ENCODE data around the gene IQCK.

- TF ChIP-seq CTCF (IDR thresholded peaks at IDR 0.05) (no peak), POLR2A (IDR thresholded peaks at IDR 0.05) (no peak)
These were observed 48.4 kb downstream of the IQCK start for GRCh38 chr16:19766554-19766884.

All from right lobe of liver (tissue), 4 donors.